IMR-90 (cell line): ENCODE results near the gene HPS6. TPM values are rescaled to one million over a fixed set of nuclear protein-coding genes. Genes with fewer than 3 reads are reported as not detected.

Experiments used
- ATAC-seq: fragments of 200-7000 bp; cut with Tn5 transposase; 2 replicates; pipeline ENCODE4 v1.9.1; 2020; ENCODE audit warnings: low read depth, mild to moderate bottlenecking, moderate library complexity
- BruUV-seq: library from RNA; stranded (reverse); fragments of 400-500 nt; replicated peaks from 2 replicates; lab custom pipeline; 2021; lab: Mats Ljungman, UMichigan
- CTCF ChIA-PET: fragments of 300-600 bp; formaldehyde crosslinking; extraction: SDS; loops from one replicate; lab custom pipeline; 2021; ENCODE audit warnings: antibody characterized with exemption; lab: Yijun Ruan, JAX
- POLR2A ChIA-PET: fragments of 300-600 bp; sonication (Branson Sonifier 250); formaldehyde crosslinking; loops from one replicate; lab custom pipeline; 2022; ENCODE audit warnings: antibody characterized with exemption; ENCODE audit not compliant: unreplicated experiment; lab: Charles Lee
- DNase-seq: peaks from one replicate; pipeline ENCODE4 v3.0.0; 2013
- H2AFZ ChIP-seq: replicated peaks from 2 replicates; pipeline ENCODE3; 2013; ENCODE audit warnings: low read length, mild to moderate bottlenecking; ENCODE audit not compliant: poor library complexity
- H2AK5ac ChIP-seq: 2 replicates; pipeline ENCODE4 v1.6.1; 2013; ENCODE audit warnings: low read depth, low read length, inconsistent platforms
- H2AK9ac ChIP-seq: replicated peaks from 2 replicates; pipeline ENCODE3; 2013; ENCODE audit warnings: mild to moderate bottlenecking, low read depth, low read length, moderate library complexity; ENCODE audit not compliant: poor library complexity
- H2BK120ac ChIP-seq: 2 replicates; pipeline ENCODE4 v1.6.1; 2013; ENCODE audit warnings: low read depth, low read length, inconsistent platforms
- H2BK15ac ChIP-seq: 3 replicates; pipeline ENCODE4 v1.6.1; 2013; ENCODE audit warnings: low read depth, low read length, inconsistent platforms
- H2BK20ac ChIP-seq: 2 replicates; pipeline ENCODE4 v1.6.1; 2013; ENCODE audit warnings: low read depth, mild to moderate bottlenecking, inconsistent platforms, low read length, moderate library complexity
- H2BK5ac ChIP-seq: 2 replicates; pipeline ENCODE4 v1.6.1; 2013; ENCODE audit warnings: mild to moderate bottlenecking, low read depth, low read length, inconsistent platforms; ENCODE audit not compliant: poor library complexity, severe bottlenecking
- H3K14ac ChIP-seq: replicated peaks from 2 replicates; pipeline ENCODE4 v1.6.1; 2013; ENCODE audit warnings: low read depth, low read length, inconsistent platforms
- H3K18ac ChIP-seq: 2 replicates; pipeline ENCODE4 v1.6.1; 2013; ENCODE audit warnings: low read depth, low read length, control low read depth
- H3K23ac ChIP-seq: 2 replicates; pipeline ENCODE4 v1.6.1; 2013; ENCODE audit warnings: low read depth, low read length, inconsistent platforms
- H3K27ac ChIP-seq: 2 replicates; pipeline ENCODE4 v1.5.1; 2013; ENCODE audit warnings: mild to moderate bottlenecking, control low read depth, low read length; ENCODE audit not compliant: insufficient read depth
- H3K27me3 ChIP-seq: 2 replicates; pipeline ENCODE4 v1.6.1; 2013; ENCODE audit warnings: low read length; ENCODE audit not compliant: control insufficient read depth, insufficient read depth
- H3K36me3 ChIP-seq: 2 replicates; pipeline ENCODE4 v1.6.1; 2013; ENCODE audit warnings: low read length, mixed read lengths; ENCODE audit not compliant: control insufficient read depth, insufficient read depth
- H3K4ac ChIP-seq: 2 replicates; pipeline ENCODE4 v1.6.1; 2013; ENCODE audit warnings: low read depth, low read length, inconsistent platforms
- H3K4me1 ChIP-seq: 2 replicates; pipeline ENCODE4 v1.6.1; 2013; ENCODE audit warnings: low read length, mixed read lengths; ENCODE audit not compliant: control insufficient read depth, insufficient read depth
- H3K4me2 ChIP-seq: 2 replicates; pipeline ENCODE4 v1.6.1; 2013; ENCODE audit warnings: low read depth, mild to moderate bottlenecking, control low read depth, low read length, moderate library complexity
- H3K4me3 ChIP-seq: 2 replicates; pipeline ENCODE4 v1.5.1; 2013; ENCODE audit warnings: low read depth, mild to moderate bottlenecking, control low read depth, low read length, moderate library complexity; ENCODE audit not compliant: insufficient read depth
- H3K56ac ChIP-seq: 2 replicates; pipeline ENCODE4 v1.6.1; 2013; ENCODE audit warnings: low read length, inconsistent platforms; ENCODE audit not compliant: insufficient read depth; ENCODE audit errors: extremely low read depth
- H3K79me1 ChIP-seq, 2 experiments: 2 replicates each; pipeline ENCODE4 v1.6.1; 2013; ENCODE audit warnings: low read length in 2 of 2, inconsistent platforms in 1 of 2, low read depth in 1 of 2
- H3K9ac ChIP-seq: 2 replicates; pipeline ENCODE4 v1.6.1; 2013; ENCODE audit warnings: low read depth, low read length, control low read depth
- H3K9me1 ChIP-seq: 2 replicates; pipeline ENCODE4 v1.6.1; 2013; ENCODE audit warnings: low read length, inconsistent platforms; ENCODE audit not compliant: insufficient read depth
- H3K9me3 ChIP-seq: 2 replicates; pipeline ENCODE4 v1.6.1; 2013; ENCODE audit warnings: low read length; ENCODE audit not compliant: control insufficient read depth, insufficient read depth
- H4K20me1 ChIP-seq: 2 replicates; pipeline ENCODE4 v1.6.1; 2013; ENCODE audit warnings: low read length, inconsistent platforms; ENCODE audit not compliant: insufficient read depth
- H4K5ac ChIP-seq: 2 replicates; pipeline ENCODE4 v1.6.1; 2013; ENCODE audit warnings: mild to moderate bottlenecking, low read depth, low read length, control low read depth
- H4K8ac ChIP-seq, 2 experiments: 2 replicates each; pipeline ENCODE4 v1.6.1; 2013; ENCODE audit warnings: low read depth in 2 of 2, low read length in 2 of 2, control low read depth in 1 of 2, inconsistent platforms in 1 of 2
- H4K91ac ChIP-seq: 2 replicates; pipeline ENCODE4 v1.6.1; 2013; ENCODE audit warnings: low read depth, low read length, inconsistent platforms; ENCODE audit not compliant: insufficient read depth
- CTCF ChIP-seq: conservative IDR thresholded peaks from 2 replicates; pipeline ENCODE4 v1.5.1; 2012; ENCODE audit warnings: mild to moderate bottlenecking, low read depth, low read length, improper control_type of control experiment
- MAFK ChIP-seq: IDR thresholded peaks from 2 replicates; pipeline ENCODE4 v1.6.1; 2012; ENCODE audit warnings: low read depth, low read length, improper control_type of control experiment
- MAZ ChIP-seq: IDR thresholded peaks from 2 replicates; pipeline ENCODE4 v1.6.1; 2012; ENCODE audit warnings: low read depth, mild to moderate bottlenecking, low read length, improper control_type of control experiment, moderate library complexity, borderline replicate concordance
- POLR2A ChIP-seq: IDR thresholded peaks from 2 replicates; pipeline ENCODE4 v1.6.1; 2012; ENCODE audit warnings: mild to moderate bottlenecking, low read depth, low read length
- RFX5 ChIP-seq: IDR thresholded peaks from 2 replicates; pipeline ENCODE4 v1.8.0; 2012; ENCODE audit warnings: low read depth, mild to moderate bottlenecking, low read length, moderate library complexity
- WGBS, 2 experiments: methylation state at CpG; one replicate each; pipeline versions ENCODE4 v1.1.5 to v1.1.7; 2013; ENCODE audit warnings: missing lambda C conversion rate in 2 of 2; ENCODE audit not compliant: insufficient read length in 1 of 2; ENCODE audit errors: extremely low coverage in 2 of 2; 5-methylcytosine and 5-hydroxymethylcytosine counted together
- dilution Hi-C: fragments of 300-500 bp; cut with HindIII; formaldehyde crosslinking; loops from one replicate; pipeline ENCODE4 v1.14.3; 2018; ENCODE audit warnings: low sequenced_read_pairs; ENCODE audit not compliant: unreplicated experiment
- in situ Hi-C: fragments of 300-500 bp; cut with MboI; formaldehyde crosslinking; loops from 3 replicates; pipeline ENCODE4 v1.14.3; 2019; ENCODE audit warnings: low sequenced_read_pairs, inconsistent platforms, mixed read lengths
- intact Hi-C: fragments of 100-400 bp; cut with micrococcal nuclease; formaldehyde crosslinking; loops from 2 replicates; pipeline ENCODE4 v1.10.0; 2022
- polyA plus RNA-seq, 3 experiments: library from polyadenylated mRNA; depleted of rRNA; stranded (reverse); fragments of >200 nt; gene quantifications; 2 replicates each; pipeline ENCODE4 v1.2.3, GENCODE V29; 2012; ENCODE audit warnings: low replicate concordance in 1 of 3
- total RNA-seq: library from RNA; depleted of rRNA; stranded (reverse); fragments of >200 nt; gene quantifications from 2 replicates; pipeline ENCODE4 v1.2.3, GENCODE V29; 2012

Gene HPS6
- total and polyA plus RNA-seq, 2 of the 4 experiments (the other 2 are of a cell fraction): 10.5 to 23.1 TPM

GRCh38 chr10:102086196-102086595 is 21.0 kb downstream of the HPS6 start:
- Histone ChIP-seq H3K23ac (no peak overlapping the region), H2BK15ac (no peak overlapping the region), H3K14ac (no peak overlapping the region), H4K8ac (no peak overlapping the region), H2AFZ (no peak overlapping the region), H3K18ac (no peak overlapping the region), H3K36me3 (peaks cover 3% of the 10 kb centered on the region; the same call in 1 of the 2 replicates), H3K27me3 (no peaks in the 10 kb centered on the region), H2BK20ac (no peak overlapping the region), H3K79me1 (no peaks in the 10 kb centered on the region), H2BK120ac (no peak overlapping the region), H2AK9ac (no peak overlapping the region), H3K9me1 (no peaks in the 10 kb centered on the region; the same call in 1 of the 2 replicates), H3K4me3 (no peak overlapping the region), H3K4me1 (no peaks in the 10 kb centered on the region), H3K4ac (no peak overlapping the region), H3K27ac (no peak overlapping the region), H3K9me3 (no peaks in the 10 kb centered on the region), H2BK5ac (no peak overlapping the region), H3K9ac (no peak overlapping the region), H4K20me1 (no peaks in the 10 kb centered on the region), H4K91ac (no peak overlapping the region), H2AK5ac (no peak overlapping the region), H3K56ac (no peak overlapping the region), H3K4me2 (no peak overlapping the region), H4K5ac (no peak overlapping the region)
- dilution Hi-C loops: no loop called here
- ChIA-PET POLR2A (no interaction called here), CTCF (no interaction called here)
- TF ChIP-seq RFX5 (no peak), POLR2A (no peak), CTCF (no peak), MAZ (no peak), MAFK (no peak)
- in situ Hi-C loops: no loop called here
- WGBS, 2 experiments: 100% methylated on average over 1 of the region's 8 CpGs; no CpG with 5 or more reads in 1 of the 2 experiments
- DNase-seq (no peak), ATAC-seq (no peak)
- no TSS peak for BruUV-seq
- intact Hi-C loops: no loop called here
